Keratinocyte (primary cell): Measurements from ENCODE around the gene SMIM22. TPM values are rescaled to one million over a fixed set of nuclear protein-coding genes. Genes with fewer than 3 reads are reported as not detected.

Experiments
- DNase-seq: peaks from one replicate; pipeline ENCODE4 v3.0.0-alpha.2; 2011; ENCODE audit warnings: low read depth, missing footprints, low spot score
- FAIRE-seq: peaks from 2 replicates; lab custom pipeline; 2011; peaks lifted over from hg19 to GRCh38; lab: Jason Lieb, UNC
- H2AFZ ChIP-seq: 2 replicates; pipeline ENCODE4 v1.6.0; 2012; ENCODE audit warnings: low read length, control low read depth, inconsistent platforms; ENCODE audit not compliant: control insufficient read depth
- H3K27ac ChIP-seq: 2 replicates; pipeline ENCODE4 v1.5.1; 2011; ENCODE audit warnings: low read length; ENCODE audit not compliant: control insufficient read depth, insufficient read depth
- H3K27me3 ChIP-seq: 3 replicates; pipeline ENCODE4 v1.6.0; 2011; ENCODE audit warnings: low read length; ENCODE audit not compliant: control insufficient read depth, insufficient read depth; ENCODE audit errors: extremely low read depth
- H3K36me3 ChIP-seq, 2 experiments: 2 replicates in 1 of 2; 3 replicates in 1 of 2; pipeline ENCODE4 v1.5.1; 2011; ENCODE audit warnings: low read length in 2 of 2, mild to moderate bottlenecking in 1 of 2; ENCODE audit not compliant: control insufficient read depth in 2 of 2, insufficient read depth in 2 of 2; ENCODE audit errors: extremely low read depth in 1 of 2
- H3K4me1 ChIP-seq: 3 replicates; pipeline ENCODE4 v1.5.1; 2011; ENCODE audit warnings: low read length; ENCODE audit not compliant: control insufficient read depth, insufficient read depth; ENCODE audit errors: extremely low read depth
- H3K4me2 ChIP-seq: 3 replicates; pipeline ENCODE4 v1.6.0; 2011; ENCODE audit warnings: low read depth, low read length; ENCODE audit not compliant: control insufficient read depth, insufficient read depth; ENCODE audit errors: extremely low read depth
- H3K4me3 ChIP-seq, 3 experiments: fragments of 200-600 bp in 1 of 3; sonication (generic) in 1 of 3; 2 replicates in 2 of 3; 3 replicates in 1 of 3; pipeline ENCODE4 v1.5.1; 2011 to 2016; ENCODE audit warnings: low read length in 3 of 3, mild to moderate bottlenecking in 3 of 3, control low read depth in 2 of 3, inconsistent platforms in 1 of 3, low read depth in 1 of 3, mixed read lengths in 1 of 3, mixed run types in 1 of 3, moderate library complexity in 1 of 3; ENCODE audit not compliant: control insufficient read depth in 2 of 3, insufficient read depth in 2 of 3; ENCODE audit errors: extremely low read depth in 1 of 3
- H3K79me2 ChIP-seq: 2 replicates; pipeline ENCODE4 v1.6.0; 2012; ENCODE audit warnings: low read length; ENCODE audit not compliant: control insufficient read depth, insufficient read depth
- H3K9ac ChIP-seq: 3 replicates; pipeline ENCODE4 v1.6.0; 2011; ENCODE audit warnings: low read length; ENCODE audit not compliant: control insufficient read depth, insufficient read depth; ENCODE audit errors: extremely low read depth
- H3K9me1 ChIP-seq: 3 replicates; pipeline ENCODE4 v1.6.0; 2011; ENCODE audit warnings: low read length; ENCODE audit not compliant: control insufficient read depth, insufficient read depth; ENCODE audit errors: extremely low read depth
- H3K9me3 ChIP-seq: 2 replicates; pipeline ENCODE4 v1.5.1; 2012; ENCODE audit warnings: low read depth, low read length; ENCODE audit not compliant: control insufficient read depth
- H4K20me1 ChIP-seq: 3 replicates; pipeline ENCODE4 v1.6.0; 2011; ENCODE audit warnings: low read length; ENCODE audit not compliant: control insufficient read depth, insufficient read depth; ENCODE audit errors: extremely low read depth
- EZH2 ChIP-seq: IDR thresholded peaks from one replicate; pipeline ENCODE4 v1.6.1; 2012; ENCODE audit warnings: inconsistent platforms, mild to moderate bottlenecking, low read length, moderate library complexity
- dilution Hi-C: fragments of 300-500 bp; cut with MboI; formaldehyde crosslinking; loops from one replicate; pipeline ENCODE4 v1.7.0; 2020; ENCODE audit warnings: low sequenced_read_pairs; ENCODE audit not compliant: extremely low pct_ligation_motif_present
- polyA plus RNA-seq, 5 experiments: library from polyadenylated mRNA; depleted of rRNA in 3 of 5; stranded (reverse) in 3 of 5; stranded (forward) in 1 of 5; unstranded in 1 of 5; fragments of >200 nt; gene quantifications; 1 replicate in 1 of 5; 2 replicates in 3 of 5; 3 replicates in 1 of 5; pipeline versions ENCODE4 v1.2.1 to v1.2.3, GENCODE V29; 2011 to 2012; ENCODE audit warnings: missing spikeins in 2 of 5, low read depth in 1 of 5, low replicate concordance in 1 of 5
- TF ChIP-seq, protein P1 (sequence below), 3 experiments: IDR thresholded peaks in 1 of 3; conservative IDR thresholded peaks in 1 of 3; optimal IDR thresholded peaks in 1 of 3; 2 replicates in 2 of 3; 3 replicates in 1 of 3; pipeline versions ENCODE3 to v1.5.1; 2011; ENCODE audit warnings: low read length in 3 of 3, mild to moderate bottlenecking in 3 of 3, moderate library complexity in 2 of 3, control low read depth in 1 of 3, inconsistent platforms in 1 of 3; ENCODE audit not compliant: insufficient read depth in 2 of 3; ENCODE audit errors: extremely low read depth in 1 of 3

SMIM22 gene
- polyA plus RNA-seq, 1 donor (not counting 4 experiments of a cell fraction or from before 2014, with no cell fraction given) = 10.6 TPM

DNA sequence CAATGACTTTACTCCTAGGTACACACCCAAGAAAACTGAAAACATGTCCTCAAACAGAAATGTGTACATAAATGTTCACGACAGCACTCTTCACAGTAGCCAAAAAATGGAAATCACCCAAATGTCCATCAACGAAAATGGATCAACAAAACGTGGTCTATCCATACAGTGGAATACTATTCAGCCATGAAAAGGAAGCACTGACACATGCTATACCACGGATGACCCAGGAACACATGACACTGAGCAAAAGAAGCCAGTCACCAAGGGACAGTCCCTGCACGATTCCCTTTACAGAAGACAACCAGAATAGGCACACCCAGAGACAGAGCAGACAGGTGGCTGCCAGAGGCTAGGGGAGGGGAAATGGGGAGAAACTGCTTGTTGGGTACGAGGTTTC is 39.5 kb upstream of the SMIM22 start:
- H4K20me1 ChIP-seq = no peaks in the 10 kb centered on the region
- H3K36me3 ChIP-seq = peaks cover 30 to 44% of the 10 kb centered on the region in 2 experiments
- no peak overlapping the region for H3K4me2 ChIP-seq
- dilution Hi-C loops = no loop called here
- no peaks in the 10 kb centered on the region for H3K27me3 ChIP-seq
- no peaks in the 10 kb centered on the region for H3K9me1 ChIP-seq
- H2AFZ ChIP-seq = no peak overlapping the region
- H3K9me3 ChIP-seq = peaks cover 1% of the 10 kb centered on the region
- no peaks in the 10 kb centered on the region for H3K79me2 ChIP-seq
- TF ChIP-seq, protein P1, sequence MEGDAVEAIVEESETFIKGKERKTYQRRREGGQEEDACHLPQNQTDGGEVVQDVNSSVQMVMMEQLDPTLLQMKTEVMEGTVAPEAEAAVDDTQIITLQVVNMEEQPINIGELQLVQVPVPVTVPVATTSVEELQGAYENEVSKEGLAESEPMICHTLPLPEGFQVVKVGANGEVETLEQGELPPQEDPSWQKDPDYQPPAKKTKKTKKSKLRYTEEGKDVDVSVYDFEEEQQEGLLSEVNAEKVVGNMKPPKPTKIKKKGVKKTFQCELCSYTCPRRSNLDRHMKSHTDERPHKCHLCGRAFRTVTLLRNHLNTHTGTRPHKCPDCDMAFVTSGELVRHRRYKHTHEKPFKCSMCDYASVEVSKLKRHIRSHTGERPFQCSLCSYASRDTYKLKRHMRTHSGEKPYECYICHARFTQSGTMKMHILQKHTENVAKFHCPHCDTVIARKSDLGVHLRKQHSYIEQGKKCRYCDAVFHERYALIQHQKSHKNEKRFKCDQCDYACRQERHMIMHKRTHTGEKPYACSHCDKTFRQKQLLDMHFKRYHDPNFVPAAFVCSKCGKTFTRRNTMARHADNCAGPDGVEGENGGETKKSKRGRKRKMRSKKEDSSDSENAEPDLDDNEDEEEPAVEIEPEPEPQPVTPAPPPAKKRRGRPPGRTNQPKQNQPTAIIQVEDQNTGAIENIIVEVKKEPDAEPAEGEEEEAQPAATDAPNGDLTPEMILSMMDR (optimal IDR thresholded peaks at IDR 0.05 in 1 of 3, IDR thresholded peaks at IDR 0.05 in 1 of 3, conservative IDR thresholded peaks at IDR 0.05 in 1 of 3; ENCODE audit: extremely low read depth in 1 of 3, insufficient read depth in 2 of 3, low read length in 3 of 3) = no peak
- TF ChIP-seq EZH2 = no peak
- no peak overlapping the region for H3K27ac ChIP-seq
- no peak overlapping the region for H3K4me3 ChIP-seq
- no peak overlapping the region for H3K9ac ChIP-seq
- DNase-seq = no peak
- no peaks in the 10 kb centered on the region for H3K4me1 ChIP-seq
- FAIRE-seq = no peak

DNA sequence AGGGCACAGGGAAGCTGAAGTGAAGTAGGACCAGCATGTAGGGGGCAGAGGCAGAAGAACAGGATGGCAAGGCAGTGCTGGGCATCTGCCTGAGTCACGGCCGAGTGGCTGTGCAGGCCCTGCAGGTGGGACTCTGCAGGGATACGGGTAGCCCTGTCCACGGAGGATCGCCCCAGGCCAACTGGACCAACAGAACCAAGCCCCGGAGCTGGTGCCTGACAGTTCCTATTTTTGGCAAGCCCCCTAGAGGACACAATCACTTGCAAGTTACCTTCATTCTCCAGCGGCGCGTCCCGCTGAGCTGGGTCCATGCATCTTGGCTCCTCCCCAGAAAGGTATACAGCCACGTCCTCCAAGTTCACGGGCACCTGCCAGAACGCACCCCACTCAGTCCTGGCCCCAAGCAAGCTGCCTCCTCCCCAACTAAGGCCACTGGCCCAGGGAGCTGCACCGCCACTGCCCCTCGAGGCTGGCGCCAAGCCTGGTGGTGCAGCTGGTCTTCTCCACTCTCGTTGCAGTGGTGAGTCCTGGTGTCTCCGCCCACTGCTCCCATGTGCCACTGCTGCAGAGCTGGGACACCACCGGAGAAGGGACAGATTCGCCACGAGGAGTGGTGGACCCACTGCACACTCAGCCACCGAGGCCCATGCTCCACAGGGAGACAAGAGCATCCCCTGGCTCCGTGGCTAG is 34.8 kb upstream of the SMIM22 start:
- H3K9me1 ChIP-seq = no peaks in the 10 kb centered on the region
- H3K4me1 ChIP-seq = no peaks in the 10 kb centered on the region
- peaks cover 5% of the 10 kb centered on the region for H3K79me2 ChIP-seq
- dilution Hi-C loops = no loop called here
- H4K20me1 ChIP-seq = no peaks in the 10 kb centered on the region
- DNase-seq = no peak
- H3K36me3 ChIP-seq = peaks cover 25 to 44% of the 10 kb centered on the region in 2 experiments
- no peak overlapping the region for H3K9ac ChIP-seq
- TF ChIP-seq, protein P1 (optimal IDR thresholded peaks at IDR 0.05 in 1 of 3, IDR thresholded peaks at IDR 0.05 in 1 of 3, conservative IDR thresholded peaks at IDR 0.05 in 1 of 3; ENCODE audit: extremely low read depth in 1 of 3, insufficient read depth in 2 of 3, low read length in 3 of 3) = no peak
- no peak for TF ChIP-seq EZH2
- no peak overlapping the region for H2AFZ ChIP-seq
- no peaks in the 10 kb centered on the region for H3K27me3 ChIP-seq
- FAIRE-seq = no peak
- H3K4me2 ChIP-seq = no peak overlapping the region
- no peak overlapping the region for H3K27ac ChIP-seq
- H3K4me3 ChIP-seq = no peak overlapping the region
- H3K9me3 ChIP-seq = peaks cover 1% of the 10 kb centered on the region
